ENCODE results near the gene LPCAT4. TPM values are rescaled to one million over a fixed set of nuclear protein-coding genes. Genes with fewer than 3 reads are reported as not detected.

The LPCAT4 gene
- total RNA-seq, 1 experiment from 2014 or later: 40.8 TPM

GRCh38 chr15:34330279-34330678 is 36.7 kb downstream of the LPCAT4 start:
- Histone ChIP-seq H3K4me2 (ENCODE audit: low read depth, low read length, poor library complexity, severe bottlenecking) (no peak overlapping the region), H3K9me3 (ENCODE audit: low read length) (no peaks in the 10 kb centered on the region), H3K9ac (ENCODE audit: low read length) (no peak overlapping the region), H3K27ac (ENCODE audit: low read length) (no peak overlapping the region), H2AFZ (ENCODE audit: low read length) (no peak overlapping the region), H3K4me3 (ENCODE audit: low read length) (no peak overlapping the region), H4K20me1 (ENCODE audit: insufficient read depth, low read depth, low read length) (no peaks in the 10 kb centered on the region), H3K36me3 (ENCODE audit: insufficient read depth, low read length) (no peaks in the 10 kb centered on the region), H3K79me2 (ENCODE audit: low read length) (no peaks in the 10 kb centered on the region), H3K9me2 (replicated peaks; ENCODE audit: insufficient read depth, low read length) (no peaks in the 10 kb centered on the region), H3K27me3 (ENCODE audit: low read length) (no peaks in the 10 kb centered on the region), H3K4me1 (ENCODE audit: low read length) (no peaks in the 10 kb centered on the region; the same call in 1 of the 2 replicates)
- DNase-seq: no peak

GRCh38 chr15:34329006-34329405 is 38.0 kb downstream of the LPCAT4 start:
- Histone ChIP-seq H3K4me1 (ENCODE audit: low read length) (no peaks in the 10 kb centered on the region; the same call in 1 of the 2 replicates), H3K9ac (ENCODE audit: low read length) (no peak overlapping the region), H3K4me3 (ENCODE audit: low read length) (no peak overlapping the region), H3K79me2 (ENCODE audit: low read length) (no peaks in the 10 kb centered on the region), H2AFZ (ENCODE audit: low read length) (no peak overlapping the region), H3K27ac (ENCODE audit: low read length) (no peak overlapping the region), H4K20me1 (ENCODE audit: insufficient read depth, low read depth, low read length) (no peaks in the 10 kb centered on the region), H3K4me2 (ENCODE audit: low read depth, low read length, poor library complexity, severe bottlenecking) (no peak overlapping the region), H3K9me3 (ENCODE audit: low read length) (no peaks in the 10 kb centered on the region), H3K27me3 (ENCODE audit: low read length) (no peaks in the 10 kb centered on the region), H3K9me2 (replicated peaks; ENCODE audit: insufficient read depth, low read length) (no peaks in the 10 kb centered on the region), H3K36me3 (ENCODE audit: insufficient read depth, low read length) (no peaks in the 10 kb centered on the region)
- DNase-seq: no peak

- Histone ChIP-seq H3K79me2 (ENCODE audit: low read length) (no peaks in the 10 kb centered on the region), H3K27ac (ENCODE audit: low read length) (no peak overlapping the region), H3K9me2 (replicated peaks; ENCODE audit: insufficient read depth, low read length) (no peaks in the 10 kb centered on the region), H3K4me1 (ENCODE audit: low read length) (no peaks in the 10 kb centered on the region), H3K27me3 (ENCODE audit: low read length) (no peaks in the 10 kb centered on the region), H3K4me3 (ENCODE audit: low read length) (no peak overlapping the region), H3K4me2 (ENCODE audit: low read depth, low read length, poor library complexity, severe bottlenecking) (no peak overlapping the region), H2AFZ (ENCODE audit: low read length) (no peak overlapping the region), H3K9me3 (ENCODE audit: low read length) (no peaks in the 10 kb centered on the region), H3K36me3 (ENCODE audit: insufficient read depth, low read length) (no peaks in the 10 kb centered on the region), H3K9ac (ENCODE audit: low read length) (no peak overlapping the region), H4K20me1 (ENCODE audit: insufficient read depth, low read depth, low read length) (no peaks in the 10 kb centered on the region)
- DNase-seq: no peak
Observed at GRCh38 chr15:34327906-34328305, 39.1 kb downstream of the LPCAT4 start.

- Histone ChIP-seq H3K4me1 (ENCODE audit: low read length) (no peaks in the 10 kb centered on the region), H3K79me2 (ENCODE audit: low read length) (no peaks in the 10 kb centered on the region), H3K9ac (ENCODE audit: low read length) (no peak overlapping the region), H3K27me3 (ENCODE audit: low read length) (no peaks in the 10 kb centered on the region), H3K9me2 (replicated peaks; ENCODE audit: insufficient read depth, low read length) (no peaks in the 10 kb centered on the region), H3K27ac (ENCODE audit: low read length) (no peak overlapping the region), H3K9me3 (ENCODE audit: low read length) (no peaks in the 10 kb centered on the region), H4K20me1 (ENCODE audit: insufficient read depth, low read depth, low read length) (no peaks in the 10 kb centered on the region), H3K36me3 (ENCODE audit: insufficient read depth, low read length) (no peaks in the 10 kb centered on the region), H2AFZ (ENCODE audit: low read length) (no peak overlapping the region), H3K4me2 (ENCODE audit: low read depth, low read length, poor library complexity, severe bottlenecking) (no peak overlapping the region), H3K4me3 (ENCODE audit: low read length) (no peak overlapping the region)
- DNase-seq: no peak
Observed at GRCh38 chr15:34325368-34325767, 41.6 kb downstream of the LPCAT4 start.

- no peak for DNase-seq
- H3K9me2 ChIP-seq (replicated peaks; ENCODE audit: insufficient read depth, low read length): no peaks in the 10 kb centered on the region
- H3K9me3 ChIP-seq (ENCODE audit: low read length): no peaks in the 10 kb centered on the region
- no peak overlapping the region for H3K27ac ChIP-seq (ENCODE audit: low read length)
- H4K20me1 ChIP-seq (ENCODE audit: insufficient read depth, low read depth, low read length): no peaks in the 10 kb centered on the region
- no peaks in the 10 kb centered on the region for H3K4me1 ChIP-seq (ENCODE audit: low read length)
- no peak overlapping the region for H3K4me2 ChIP-seq (ENCODE audit: low read depth, low read length, poor library complexity, severe bottlenecking)
- no peak overlapping the region for H3K4me3 ChIP-seq (ENCODE audit: low read length)
- H3K36me3 ChIP-seq (ENCODE audit: insufficient read depth, low read length): no peaks in the 10 kb centered on the region
- no peak overlapping the region for H2AFZ ChIP-seq (ENCODE audit: low read length)
- no peaks in the 10 kb centered on the region for H3K27me3 ChIP-seq (ENCODE audit: low read length)
- no peak overlapping the region for H3K9ac ChIP-seq (ENCODE audit: low read length)
- H3K79me2 ChIP-seq (ENCODE audit: low read length): no peaks in the 10 kb centered on the region
Observed at GRCh38 chr15:34324933-34325332, 42.1 kb downstream of the LPCAT4 start.

- Histone ChIP-seq H4K20me1 (ENCODE audit: insufficient read depth, low read depth, low read length) (no peaks in the 10 kb centered on the region), H3K36me3 (ENCODE audit: insufficient read depth, low read length) (no peaks in the 10 kb centered on the region), H3K9ac (ENCODE audit: low read length) (no peak overlapping the region), H3K4me1 (ENCODE audit: low read length) (no peaks in the 10 kb centered on the region), H3K9me2 (replicated peaks; ENCODE audit: insufficient read depth, low read length) (no peaks in the 10 kb centered on the region), H3K27me3 (ENCODE audit: low read length) (no peaks in the 10 kb centered on the region), H2AFZ (ENCODE audit: low read length) (no peak overlapping the region), H3K27ac (ENCODE audit: low read length) (no peak overlapping the region), H3K79me2 (ENCODE audit: low read length) (no peaks in the 10 kb centered on the region), H3K4me2 (ENCODE audit: low read depth, low read length, poor library complexity, severe bottlenecking) (no peak overlapping the region), H3K9me3 (ENCODE audit: low read length) (no peaks in the 10 kb centered on the region), H3K4me3 (ENCODE audit: low read length) (no peak overlapping the region)
- no peak for DNase-seq
Observed at GRCh38 chr15:34323217-34323616, 43.8 kb downstream of the LPCAT4 start.

- no peak overlapping the region for H2AFZ ChIP-seq (ENCODE audit: low read length)
- no peaks in the 10 kb centered on the region for H3K27me3 ChIP-seq (ENCODE audit: low read length)
- no peaks in the 10 kb centered on the region for H3K79me2 ChIP-seq (ENCODE audit: low read length)
- no peak for DNase-seq
- no peak overlapping the region for H3K27ac ChIP-seq (ENCODE audit: low read length)
- peak overlapping the region; percentile 39 for H3K4me2 ChIP-seq (ENCODE audit: low read depth, low read length, poor library complexity, severe bottlenecking)
- no peaks in the 10 kb centered on the region for H3K4me1 ChIP-seq (ENCODE audit: low read length)
- H3K36me3 ChIP-seq (ENCODE audit: insufficient read depth, low read length): no peaks in the 10 kb centered on the region
- no peaks in the 10 kb centered on the region for H3K9me3 ChIP-seq (ENCODE audit: low read length)
- H3K9me2 ChIP-seq (replicated peaks; ENCODE audit: insufficient read depth, low read length): no peaks in the 10 kb centered on the region
- H4K20me1 ChIP-seq (ENCODE audit: insufficient read depth, low read depth, low read length): no peaks in the 10 kb centered on the region
- H3K4me3 ChIP-seq (ENCODE audit: low read length): no peak overlapping the region
- H3K9ac ChIP-seq (ENCODE audit: low read length): no peak overlapping the region
Observed at GRCh38 chr15:34318277-34319079, 48.5 kb downstream of the LPCAT4 start.

- H3K9ac ChIP-seq (ENCODE audit: low read length): no peak overlapping the region
- H3K27ac ChIP-seq (ENCODE audit: low read length): no peak overlapping the region
- no peaks in the 10 kb centered on the region for H3K36me3 ChIP-seq (ENCODE audit: insufficient read depth, low read length)
- no peak overlapping the region for H3K4me3 ChIP-seq (ENCODE audit: low read length)
- no peak overlapping the region for H2AFZ ChIP-seq (ENCODE audit: low read length)
- H3K9me3 ChIP-seq (ENCODE audit: low read length): no peaks in the 10 kb centered on the region
- H4K20me1 ChIP-seq (ENCODE audit: insufficient read depth, low read depth, low read length): no peaks in the 10 kb centered on the region
- no peaks in the 10 kb centered on the region for H3K9me2 ChIP-seq (replicated peaks; ENCODE audit: insufficient read depth, low read length)
- H3K4me2 ChIP-seq (ENCODE audit: low read depth, low read length, poor library complexity, severe bottlenecking): no peak overlapping the region
- no peak for DNase-seq
- no peaks in the 10 kb centered on the region for H3K4me1 ChIP-seq (ENCODE audit: low read length)
- no peaks in the 10 kb centered on the region for H3K27me3 ChIP-seq (ENCODE audit: low read length)
- H3K79me2 ChIP-seq (ENCODE audit: low read length): no peaks in the 10 kb centered on the region
Observed at GRCh38 chr15:34314491-34315490, 52.2 kb downstream of the LPCAT4 start.
